HepG2 (cell line): ENCODE measurements around the gene CIB1. TPM values are rescaled to one million over a fixed set of nuclear protein-coding genes. Genes with fewer than 3 reads are reported as not detected.

Source experiments
- ASH2L ChIP-seq: fragments of 300-600, 200-600 bp; sonication (generic); IDR thresholded peaks from 2 replicates; pipeline ENCODE4 v1.7.0; 2017; ENCODE audit warnings: low read depth, mild to moderate bottlenecking, moderate library complexity, mixed read lengths, low read length; ENCODE audit not compliant: insufficient read length
- DR1 ChIP-seq: sonication (generic); formaldehyde crosslinking; IDR thresholded peaks from 2 replicates; pipeline ENCODE4 v1.8.0; 2021; ENCODE audit warnings: mild to moderate bottlenecking, missing genetic modification reagents, inconsistent platforms
- FOSL1 ChIP-seq: sonication (generic); formaldehyde crosslinking; IDR thresholded peaks from 2 replicates; pipeline ENCODE4 v1.9.0; 2021; ENCODE audit warnings: missing genetic modification reagents, borderline replicate concordance
- HINFP ChIP-seq: sonication (generic); formaldehyde crosslinking; IDR thresholded peaks from 2 replicates; pipeline ENCODE4 v1.4.0; 2020; ENCODE audit warnings: low read depth, mild to moderate bottlenecking, missing genetic modification reagents
- HMGXB4 ChIP-seq, 2 experiments: sonication (generic) in 1 of 2; formaldehyde crosslinking in 1 of 2; IDR thresholded peaks; 2 replicates each; pipeline versions ENCODE4 v1.4.0 to v1.6.1; 2018 to 2020; ENCODE audit warnings: missing genetic modification reagents in 2 of 2, borderline replicate concordance in 1 of 2, low read depth in 1 of 2, mild to moderate bottlenecking in 1 of 2, missing biosample characterization in 1 of 2
- HNF1A ChIP-seq, 2 experiments: sonication (generic) in 1 of 2; formaldehyde crosslinking in 1 of 2; IDR thresholded peaks; 2 replicates each; pipeline versions ENCODE4 v1.4.0 to v1.6.1; 2016 to 2020; ENCODE audit warnings: borderline replicate concordance in 1 of 2, low read depth in 1 of 2, mild to moderate bottlenecking in 1 of 2, missing genetic modification reagents in 1 of 2
- KAT7 ChIP-seq: IDR thresholded peaks from 2 replicates; pipeline ENCODE4 v1.6.1; 2018; ENCODE audit warnings: borderline replicate concordance, missing compliant biosample characterization
- KLF16 ChIP-seq, 2 experiments: sonication (generic) in 1 of 2; formaldehyde crosslinking in 1 of 2; IDR thresholded peaks; 2 replicates each; pipeline versions ENCODE4 v1.6.1 to v1.8.0; 2016 to 2023; ENCODE audit warnings: missing genetic modification reagents in 2 of 2, missing compliant biosample characterization in 1 of 2
- LBX2 ChIP-seq: sonication (generic); formaldehyde crosslinking; IDR thresholded peaks from 2 replicates; pipeline ENCODE4 v1.5.0; 2020; ENCODE audit warnings: missing genetic modification reagents, mild to moderate bottlenecking, borderline replicate concordance
- STAT6 ChIP-seq: sonication (generic); formaldehyde crosslinking; IDR thresholded peaks from 2 replicates; pipeline ENCODE4 v1.4.0; 2020; ENCODE audit warnings: missing genetic modification reagents, mild to moderate bottlenecking, borderline replicate concordance
- ZFX ChIP-seq: sonication (generic); formaldehyde crosslinking; IDR thresholded peaks from 2 replicates; pipeline ENCODE4 v1.4.0; 2020; ENCODE audit warnings: mild to moderate bottlenecking, low read depth, missing genetic modification reagents, moderate library complexity
- ZNF431 ChIP-seq: sonication (generic); formaldehyde crosslinking; IDR thresholded peaks from 2 replicates; pipeline ENCODE4 v1.9.0; 2022; ENCODE audit warnings: missing genetic modification reagents, low read depth, mild to moderate bottlenecking, borderline replicate concordance
- ZSCAN12 ChIP-seq: sonication (generic); formaldehyde crosslinking; IDR thresholded peaks from 2 replicates; pipeline ENCODE4 v1.9.0; 2021; ENCODE audit warnings: mild to moderate bottlenecking, missing genetic modification reagents
- polyA plus RNA-seq, 8 experiments: library from polyadenylated mRNA; depleted of rRNA in 3 of 8; stranded (reverse) in 7 of 8; unstranded in 1 of 8; fragments of >200 nt; fragmentation: Illumina TruSeq in 4 of 8; extraction: Trizol in 4 of 8; gene quantifications; 2 replicates each; pipeline versions ENCODE4 v1.2.1 to v1.2.3, GENCODE V29; 2011 to 2016; ENCODE audit warnings: low read depth in 4 of 8, missing spikeins in 1 of 8, mixed read lengths in 1 of 8; ENCODE audit not compliant: insufficient read depth in 1 of 8
- total RNA-seq, 5 experiments: library from RNA; depleted of rRNA; stranded (reverse); fragments of >200 nt; fragmentation: Illumina TruSeq; extraction: Trizol; gene quantifications; 2 replicates each; pipeline ENCODE4 v1.2.3, GENCODE V29; 2016; ENCODE audit warnings: low read depth in 1 of 5

The CIB1 gene
- total and polyA plus RNA-seq, 2 of the 13 experiments (the other 11 are each of a cell fraction or from before 2014, with no cell fraction given): 38.7 to 72.7 TPM

- no peak for TF ChIP-seq STAT6 (CRISPR knock-in tag)
- peak; percentile 55; the same call in 1 of the 2 replicates for TF ChIP-seq ZSCAN12
- TF ChIP-seq ZNF431 (CRISPR knock-in tag): 0 out of 2 replicates have a peak, but pooled peaks have one; percentile 22
- TF ChIP-seq ZFX (CRISPR knock-in tag): peak; percentile 68
- no peak for TF ChIP-seq FOSL1 (CRISPR knock-in tag)
- peak in 1 of 2 experiments; percentile 57; a peak in 2 of 4 replicates for TF ChIP-seq HMGXB4 (CRISPR knock-in tag; IDR thresholded peaks at IDR 0.05; ENCODE audit: borderline replicate concordance in 1 of 2, low read depth in 1 of 2)
- no peak for TF ChIP-seq HINFP
- no peak; the same call in 1 of the 2 replicates for TF ChIP-seq KAT7 (CRISPR knock-in tag)
- no peak for TF ChIP-seq DR1 (CRISPR knock-in tag)
- TF ChIP-seq ASH2L: no peak
- no peak for TF ChIP-seq HNF1A (IDR thresholded peaks at IDR 0.05; ENCODE audit: low read depth)
- no peak for TF ChIP-seq HNF1A (CRISPR knock-in tag; IDR thresholded peaks at IDR 0.05; ENCODE audit: borderline replicate concordance)
- TF ChIP-seq KLF16 (CRISPR knock-in tag; IDR thresholded peaks at IDR 0.05): peak in 1 of 2 experiments; percentile 31; a peak in 1 of 4 replicates
- no peak for TF ChIP-seq LBX2 (CRISPR knock-in tag)
Observed at GRCh38 chr15:90201130-90201943, 32.4 kb downstream of the CIB1 start, which contains the start of gene SEMA4B (continued).
